OCI-LY3 (cell line): ENCODE measurements around the gene SNX24.

ENCODE experiments used
- H2AFZ ChIP-seq: fragments of 200-600, 300-600 bp; shearing (Covaris generic); 2 replicates; pipeline ENCODE4 v1.6.0; 2014; ENCODE audit warnings: antibody characterized with exemption, low read depth, low read length
- H3K27ac ChIP-seq: fragments of 200-600, 300-600 bp; sonication (generic); 2 replicates; pipeline ENCODE4 v1.5.1; 2014; ENCODE audit warnings: mild to moderate bottlenecking, low read length, moderate library complexity, mixed read lengths
- H3K27me3 ChIP-seq: fragments of 200-600, 300-600 bp; sonication (generic); 2 replicates; pipeline ENCODE4 v1.6.1; 2014; ENCODE audit warnings: low read depth, low read length, mixed read lengths
- H3K36me3 ChIP-seq: fragments of 200-600, 300-600 bp; sonication (generic); replicated peaks from 2 replicates; pipeline ENCODE3; 2014; ENCODE audit warnings: low read depth, low read length, mixed read lengths
- H3K4me1 ChIP-seq: fragments of 300-600, 200-600 bp; sonication (generic); 2 replicates; pipeline ENCODE4 v1.6.1; 2014; ENCODE audit warnings: low read length, mixed read lengths
- H3K4me2 ChIP-seq: fragments of 200-600, 300-600 bp; sonication (generic); 2 replicates; pipeline ENCODE4 v1.6.1; 2014; ENCODE audit warnings: low read length, mixed read lengths
- H3K4me3 ChIP-seq: fragments of 300-600, 200-600 bp; sonication (generic); 2 replicates; pipeline ENCODE4 v1.5.1; 2014; ENCODE audit warnings: antibody characterized with exemption, mild to moderate bottlenecking, low read length, moderate library complexity
- H3K79me2 ChIP-seq: fragments of 300-600, 200-600 bp; shearing (Covaris generic); 2 replicates; pipeline ENCODE4 v1.6.1; 2014; ENCODE audit warnings: mild to moderate bottlenecking, low read length, mixed read lengths
- H3K9ac ChIP-seq: fragments of 300-600, 200-600 bp; shearing (Covaris generic); 2 replicates; pipeline ENCODE4 v1.6.0; 2014; ENCODE audit warnings: mild to moderate bottlenecking, low read length, moderate library complexity
- H3K9me3 ChIP-seq: fragments of 200-600, 300-600 bp; shearing (Covaris generic); 2 replicates; pipeline ENCODE4 v1.6.1; 2014; ENCODE audit warnings: low read length, mixed read lengths; ENCODE audit not compliant: insufficient read depth
- H4K20me1 ChIP-seq: fragments of 200-600, 300-600 bp; sonication (generic); 2 replicates; pipeline ENCODE4 v1.6.1; 2016; ENCODE audit warnings: low read length, mixed read lengths; ENCODE audit not compliant: insufficient read depth
- CTCF ChIP-seq: fragments of 200-600, 300-600 bp; sonication (generic); IDR thresholded peaks from 2 replicates; pipeline ENCODE4 v1.5.1; 2014; ENCODE audit warnings: antibody characterized with exemption, low read length, low read depth
- EZH2phosphoT487 ChIP-seq: fragments of 200-600 bp; shearing (Covaris generic); IDR thresholded peaks from 2 replicates; pipeline ENCODE4 v1.6.1; 2018; ENCODE audit warnings: antibody characterized with exemption, mixed run types, low read depth

The SNX24 gene

GRCh38 chr5:122924203-122924602, 78.8 kb downstream of the SNX24 start:
- TF ChIP-seq CTCF (no peak), EZH2phosphoT487 (no peak)
- Histone ChIP-seq H3K27ac (no peak overlapping the region), H3K9me3 (no peaks in the 10 kb centered on the region), H3K9ac (no peak overlapping the region), H3K4me1 (no peaks in the 10 kb centered on the region), H4K20me1 (no peaks in the 10 kb centered on the region), H3K36me3 (no peaks in the 10 kb centered on the region), H3K4me2 (no peak overlapping the region), H3K4me3 (no peak overlapping the region), H3K27me3 (no peaks in the 10 kb centered on the region), H3K79me2 (no peaks in the 10 kb centered on the region), H2AFZ (no peak overlapping the region)

DNA sequence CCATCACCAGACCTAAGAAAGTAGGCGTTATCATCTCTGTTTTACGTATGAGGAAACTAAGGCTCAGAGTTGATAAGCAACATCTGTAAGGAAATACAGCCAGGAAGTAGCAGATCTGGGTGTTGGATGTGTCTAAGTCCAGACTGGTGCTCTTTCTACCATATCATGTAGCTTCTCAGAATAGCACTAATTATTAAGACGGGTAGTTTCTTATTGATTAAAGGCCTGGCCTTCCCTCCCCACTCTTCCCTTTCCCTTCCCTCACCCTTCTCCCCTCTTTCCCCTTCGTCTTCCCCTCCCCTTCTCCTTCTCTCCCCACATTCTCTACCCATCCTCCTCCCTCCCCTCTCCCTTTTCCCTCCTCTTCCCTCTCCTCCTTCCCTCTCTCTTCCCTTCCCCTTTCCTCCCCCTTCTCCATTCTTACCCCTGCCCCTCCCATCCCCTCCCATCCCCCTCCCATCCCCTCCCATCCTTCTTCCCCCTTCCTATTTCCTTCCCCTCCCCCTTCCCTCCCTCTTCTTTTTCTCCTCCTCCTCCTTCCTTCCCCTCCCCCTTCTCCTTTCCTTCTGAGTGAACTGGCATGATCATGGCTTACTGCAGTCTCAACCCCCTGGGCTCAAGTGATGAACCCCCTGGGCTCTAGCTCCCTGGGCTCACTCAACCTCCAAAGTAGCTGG, 79.4 kb downstream of the SNX24 start:
- no peaks in the 10 kb centered on the region for H3K36me3 ChIP-seq
- H3K4me1 ChIP-seq, result no peaks in the 10 kb centered on the region
- H3K9me3 ChIP-seq, result no peaks in the 10 kb centered on the region
- H3K4me2 ChIP-seq, result no peak overlapping the region
- no peak overlapping the region for H3K4me3 ChIP-seq
- no peaks in the 10 kb centered on the region for H3K79me2 ChIP-seq
- no peaks in the 10 kb centered on the region for H4K20me1 ChIP-seq
- TF ChIP-seq CTCF, result no peak
- TF ChIP-seq EZH2phosphoT487, result no peak
- no peak overlapping the region for H3K27ac ChIP-seq
- H2AFZ ChIP-seq, result no peak overlapping the region
- H3K9ac ChIP-seq, result no peak overlapping the region
- no peaks in the 10 kb centered on the region for H3K27me3 ChIP-seq

DNA sequence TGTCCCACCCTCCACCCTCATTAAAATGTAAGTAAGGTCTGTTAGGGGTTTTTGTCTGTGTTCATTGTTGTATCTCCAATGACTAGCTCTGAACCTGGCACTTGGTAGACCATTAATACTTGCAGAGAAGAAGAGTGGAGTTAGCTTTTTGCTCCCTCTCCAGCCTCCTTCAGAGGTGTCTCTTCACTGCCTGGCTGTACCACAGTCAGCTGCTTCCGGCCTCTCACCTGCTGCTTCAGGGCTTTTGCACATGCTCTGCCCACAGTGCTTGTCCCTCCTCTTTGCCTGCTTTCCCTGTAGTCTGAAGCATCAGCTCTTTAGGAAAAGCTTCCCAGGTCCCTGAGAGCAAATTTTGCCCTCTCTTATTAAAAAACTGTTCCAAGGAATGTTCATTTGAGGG, 83.6 kb downstream of the SNX24 start:
- Histone ChIP-seq H3K9me3 (no peaks in the 10 kb centered on the region), H3K4me1 (no peaks in the 10 kb centered on the region), H3K27ac (no peak overlapping the region), H3K9ac (no peak overlapping the region), H3K27me3 (no peaks in the 10 kb centered on the region), H2AFZ (no peak overlapping the region), H3K4me2 (no peak overlapping the region), H4K20me1 (no peaks in the 10 kb centered on the region), H3K36me3 (no peaks in the 10 kb centered on the region), H3K79me2 (no peaks in the 10 kb centered on the region), H3K4me3 (no peak overlapping the region)
- TF ChIP-seq CTCF (no peak), EZH2phosphoT487 (no peak)

DNA sequence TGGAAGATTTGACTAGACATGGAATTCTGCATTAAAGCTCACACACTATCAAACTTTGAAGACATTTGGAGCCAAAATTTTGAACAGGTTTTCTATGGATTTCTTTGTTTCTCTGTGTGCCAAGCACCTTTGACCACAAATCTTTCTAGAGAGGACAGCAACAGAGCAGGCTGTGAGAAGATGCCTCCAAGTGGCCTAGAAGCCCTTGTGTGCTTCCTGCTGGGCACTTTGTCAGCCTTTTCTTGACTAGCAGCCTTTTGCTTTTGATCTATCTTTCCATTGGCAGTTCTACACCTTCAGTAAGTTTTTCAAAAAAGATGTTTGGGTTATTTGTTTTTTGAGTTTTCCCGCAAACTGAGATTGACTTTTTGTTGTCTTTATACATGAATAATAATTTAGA, 84.6 kb downstream of the SNX24 start:
- TF ChIP-seq CTCF, result no peak
- no peak for TF ChIP-seq EZH2phosphoT487
- Histone ChIP-seq H2AFZ (no peak overlapping the region), H3K4me1 (peaks cover 3% of the 10 kb centered on the region), H3K36me3 (no peaks in the 10 kb centered on the region), H3K79me2 (no peaks in the 10 kb centered on the region), H3K4me3 (no peak overlapping the region), H3K9ac (no peak overlapping the region), H3K9me3 (no peaks in the 10 kb centered on the region), H3K4me2 (no peak overlapping the region), H4K20me1 (no peaks in the 10 kb centered on the region), H3K27ac (no peak overlapping the region), H3K27me3 (no peaks in the 10 kb centered on the region)
